A673 (cell line): ENCODE data around the gene TMEM192. TPM values are rescaled to one million over a fixed set of nuclear protein-coding genes. Genes with fewer than 3 reads are reported as not detected.

Experiments used
- BruUV-seq: library from RNA; stranded (reverse); fragments of 400-500 nt; replicated peaks from 2 replicates; lab custom pipeline; 2021; lab: Mats Ljungman, UMichigan
- CTCF ChIA-PET: fragments of 300-600 bp; sonication (Branson Sonifier 250); formaldehyde crosslinking; loops from one replicate; lab custom pipeline; 2022; ENCODE audit warnings: antibody characterized with exemption; lab: Charles Lee
- POLR2A ChIA-PET: fragments of 300-600 bp; sonication (Branson Sonifier 250); formaldehyde crosslinking; loops from one replicate; lab custom pipeline; 2022; ENCODE audit warnings: antibody characterized with exemption; ENCODE audit not compliant: low non-redundant PET; lab: Charles Lee
- DNase-seq: peaks from one replicate; pipeline ENCODE4 v3.0.0-alpha.2; 2015; ENCODE audit warnings: low spot score
- H3K27ac ChIP-seq: fragments of 200-600 bp; sonication (generic); 2 replicates; pipeline ENCODE4 v1.5.1; 2016; ENCODE audit warnings: mixed run types, low read depth, mild to moderate bottlenecking, mixed read lengths, antibody characterized with exemption, low read length; ENCODE audit not compliant: poor library complexity, severe bottlenecking
- H3K27me3 ChIP-seq: fragments of 200-600 bp; sonication (generic); replicated peaks from 2 replicates; pipeline ENCODE4 v1.6.1; 2017; ENCODE audit warnings: mixed run types, low read depth, mild to moderate bottlenecking, mixed read lengths, antibody characterized with exemption, low read length; ENCODE audit not compliant: insufficient read depth, poor library complexity
- H3K36me3 ChIP-seq: fragments of 200-600 bp; sonication (generic); 2 replicates; pipeline ENCODE4 v1.6.1; 2016; ENCODE audit warnings: mixed run types, mild to moderate bottlenecking, mixed read lengths, antibody characterized with exemption, low read length; ENCODE audit not compliant: insufficient read depth, poor library complexity, severe bottlenecking
- H3K4me1 ChIP-seq: fragments of 200-600 bp; sonication (generic); 2 replicates; pipeline ENCODE4 v1.6.1; 2017; ENCODE audit warnings: mixed run types, mild to moderate bottlenecking, mixed read lengths, antibody characterized with exemption, low read length; ENCODE audit not compliant: insufficient read depth, poor library complexity, severe bottlenecking
- H3K4me3 ChIP-seq: fragments of 200-600 bp; sonication (generic); 2 replicates; pipeline ENCODE4 v1.5.1; 2016; ENCODE audit warnings: low read depth, mixed run types, mild to moderate bottlenecking, mixed read lengths, low read length; ENCODE audit not compliant: poor library complexity, severe bottlenecking
- H3K9me3 ChIP-seq: fragments of 200-600 bp; sonication (generic); 2 replicates; pipeline ENCODE4 v1.6.1; 2016; ENCODE audit warnings: mixed run types, low read depth, mild to moderate bottlenecking, mixed read lengths, antibody characterized with exemption, low read length; ENCODE audit not compliant: poor library complexity, severe bottlenecking
- EZH2 ChIP-seq: fragments of 200-600 bp; sonication (generic); IDR thresholded peaks from 2 replicates; pipeline ENCODE4 v1.6.1; 2017; ENCODE audit warnings: borderline replicate concordance, low read depth, mild to moderate bottlenecking, mixed read lengths, antibody characterized with exemption, low read length; ENCODE audit not compliant: poor library complexity, severe bottlenecking
- intact Hi-C: fragments of 100-400 bp; cut with micrococcal nuclease; formaldehyde crosslinking; loops from one replicate; pipeline ENCODE4 v1.10.0; 2022; ENCODE audit not compliant: unreplicated experiment
- total RNA-seq: library from RNA; stranded (reverse); gene quantifications from 2 replicates; pipeline ENCODE4 v1.2.3, GENCODE V29; 2021
- TF ChIP-seq, protein P1 (sequence below): fragments of 300-800, 200-600 bp; sonication (generic); conservative IDR thresholded peaks from 2 replicates; pipeline ENCODE4 v1.5.1; 2017; ENCODE audit warnings: low read depth, mild to moderate bottlenecking, antibody characterized with exemption, low read length, moderate library complexity, mixed read lengths

Gene TMEM192
- total RNA-seq, 1 experiment from 2014 or later: 9.9 TPM

DNA sequence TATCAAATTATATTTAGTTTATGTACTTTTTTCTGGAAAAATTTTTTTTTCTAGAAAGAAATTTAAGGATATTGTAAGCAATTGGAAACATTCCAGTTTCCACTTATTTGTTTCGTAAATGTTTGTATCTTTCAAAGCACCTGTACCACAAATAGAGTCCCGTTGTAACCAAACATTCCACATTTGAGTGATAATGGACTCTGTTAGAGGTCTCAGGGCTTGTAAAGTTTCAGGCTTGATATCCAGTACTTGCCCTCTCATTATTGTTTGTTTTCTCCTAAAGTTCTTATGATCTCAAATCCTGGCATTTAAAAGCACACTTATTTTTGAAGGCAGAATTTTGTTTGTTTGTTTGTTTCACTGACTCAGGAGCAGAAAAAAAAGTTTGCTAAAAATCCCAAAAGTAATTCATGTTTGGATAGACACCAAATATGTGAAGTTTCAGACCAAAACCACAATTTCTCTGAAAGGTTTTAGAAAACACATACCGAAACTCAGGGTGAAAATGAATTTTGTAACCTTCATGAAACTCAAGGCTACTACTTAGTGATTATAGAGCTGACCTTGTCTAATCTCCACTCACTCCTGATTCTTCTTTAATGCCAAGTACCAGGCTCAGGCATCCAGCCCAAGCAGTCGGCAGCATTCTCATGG lies 5.7 kb upstream of the TMEM192 start:
- Histone ChIP-seq H3K27me3 (no peaks in the 10 kb centered on the region), H3K4me3 (no peak overlapping the region), H3K9me3 (no peaks in the 10 kb centered on the region), H3K4me1 (peaks cover 1% of the 10 kb centered on the region), H3K36me3 (no peaks in the 10 kb centered on the region), H3K27ac (no peak overlapping the region)
- DNase-seq: no peak
- TF ChIP-seq, protein P1, sequence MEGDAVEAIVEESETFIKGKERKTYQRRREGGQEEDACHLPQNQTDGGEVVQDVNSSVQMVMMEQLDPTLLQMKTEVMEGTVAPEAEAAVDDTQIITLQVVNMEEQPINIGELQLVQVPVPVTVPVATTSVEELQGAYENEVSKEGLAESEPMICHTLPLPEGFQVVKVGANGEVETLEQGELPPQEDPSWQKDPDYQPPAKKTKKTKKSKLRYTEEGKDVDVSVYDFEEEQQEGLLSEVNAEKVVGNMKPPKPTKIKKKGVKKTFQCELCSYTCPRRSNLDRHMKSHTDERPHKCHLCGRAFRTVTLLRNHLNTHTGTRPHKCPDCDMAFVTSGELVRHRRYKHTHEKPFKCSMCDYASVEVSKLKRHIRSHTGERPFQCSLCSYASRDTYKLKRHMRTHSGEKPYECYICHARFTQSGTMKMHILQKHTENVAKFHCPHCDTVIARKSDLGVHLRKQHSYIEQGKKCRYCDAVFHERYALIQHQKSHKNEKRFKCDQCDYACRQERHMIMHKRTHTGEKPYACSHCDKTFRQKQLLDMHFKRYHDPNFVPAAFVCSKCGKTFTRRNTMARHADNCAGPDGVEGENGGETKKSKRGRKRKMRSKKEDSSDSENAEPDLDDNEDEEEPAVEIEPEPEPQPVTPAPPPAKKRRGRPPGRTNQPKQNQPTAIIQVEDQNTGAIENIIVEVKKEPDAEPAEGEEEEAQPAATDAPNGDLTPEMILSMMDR: no peak
- no peak for TF ChIP-seq EZH2
- intact Hi-C loops: no loop called here
- POLR2A ChIA-PET: no interaction called here
- CTCF ChIA-PET: no interaction called here
- BruUV-seq: no TSS peak

DNA sequence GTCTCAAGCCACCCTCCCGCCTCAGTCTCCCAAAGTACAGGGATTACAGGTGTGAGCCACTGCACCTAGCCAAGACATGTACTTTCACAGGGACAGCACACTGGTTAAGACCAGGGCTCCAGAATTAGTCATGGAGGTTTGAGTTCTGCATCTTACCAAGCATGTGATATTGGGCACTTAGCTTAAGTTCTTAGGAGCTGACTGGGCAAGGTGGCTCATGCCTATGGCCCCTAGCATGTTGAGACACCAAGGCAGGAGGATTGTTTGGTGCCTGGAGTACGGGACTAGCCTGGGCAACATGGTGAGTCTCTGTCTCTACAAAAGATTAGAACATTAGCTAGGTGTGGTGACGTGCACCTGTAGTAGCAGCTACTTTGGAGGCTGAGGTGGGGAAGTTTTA lies 2.6 kb upstream of the TMEM192 start:
- ChIA-PET CTCF (no interaction called here), POLR2A (no interaction called here)
- DNase-seq: no peak
- H3K27ac ChIP-seq: no peak overlapping the region
- peaks cover 10% of the 10 kb centered on the region for H3K4me1 ChIP-seq
- no peaks in the 10 kb centered on the region for H3K36me3 ChIP-seq
- H3K27me3 ChIP-seq: no peaks in the 10 kb centered on the region
- no peaks in the 10 kb centered on the region for H3K9me3 ChIP-seq
- TF ChIP-seq, protein P1: no peak
- no peak for TF ChIP-seq EZH2
- no peak overlapping the region for H3K4me3 ChIP-seq
- intact Hi-C loops: no loop called here
- no TSS peak for BruUV-seq

DNA sequence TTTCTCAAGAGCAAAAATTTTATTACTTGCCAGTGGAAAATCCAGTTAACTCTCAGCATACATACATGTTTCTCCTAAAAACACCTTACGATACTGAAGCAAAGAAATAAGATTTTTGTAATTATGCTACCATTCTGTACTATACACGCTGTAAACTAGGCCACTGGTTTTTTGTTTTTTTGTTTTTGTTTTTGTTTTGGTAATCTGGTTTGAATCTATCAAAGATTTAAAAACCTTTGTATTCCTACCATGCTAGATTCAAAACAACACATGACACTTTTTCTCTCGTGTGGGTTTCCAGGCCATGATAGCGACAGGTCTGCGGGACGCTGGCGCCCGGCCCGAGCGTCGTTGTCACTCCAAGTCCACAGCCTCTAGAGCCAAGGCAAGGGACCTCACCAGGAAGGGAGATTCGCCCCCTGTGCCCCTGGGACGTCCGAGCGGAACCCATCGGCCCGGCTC lies 723 bp downstream of the TMEM192 start:
- H3K4me1 ChIP-seq: peaks cover 10% of the 10 kb centered on the region
- TF ChIP-seq, protein P1: no peak
- TF ChIP-seq EZH2: no peak
- peak overlapping the region; percentile 80 for H3K27ac ChIP-seq
- DNase-seq: no peak
- H3K27me3 ChIP-seq: no peaks in the 10 kb centered on the region
- no peaks in the 10 kb centered on the region for H3K36me3 ChIP-seq
- ChIA-PET POLR2A (interaction anchor here (0.6 kb wide), 1 partner anchor 799 kb away, joined by 5 read pairs; no protein-coding TSS in a partner anchor), CTCF (interaction anchor here (0.5 kb wide), 1 partner anchor 157 kb away, joined by 6 read pairs; no protein-coding TSS in a partner anchor)
- no TSS peak for BruUV-seq
- intact Hi-C loops: no loop called here
- H3K9me3 ChIP-seq: no peaks in the 10 kb centered on the region
- peak overlapping the region; percentile 92 for H3K4me3 ChIP-seq
